Ovary (tissue), 1 donor: ENCODE results near the gene KATNB1.

Experiments used
- EP300 ChIP-seq: sonication (generic); formaldehyde crosslinking; IDR thresholded peaks from one replicate; pipeline ENCODE4 v1.6.1; 2017; ENCODE audit warnings: antibody characterized with exemption
- POLR2A ChIP-seq: fragments of 450-650 bp; IDR thresholded peaks from one replicate; pipeline ENCODE4 v1.6.1; 2017; ENCODE audit warnings: antibody characterized with exemption, mild to moderate bottlenecking, moderate library complexity

DNA sequence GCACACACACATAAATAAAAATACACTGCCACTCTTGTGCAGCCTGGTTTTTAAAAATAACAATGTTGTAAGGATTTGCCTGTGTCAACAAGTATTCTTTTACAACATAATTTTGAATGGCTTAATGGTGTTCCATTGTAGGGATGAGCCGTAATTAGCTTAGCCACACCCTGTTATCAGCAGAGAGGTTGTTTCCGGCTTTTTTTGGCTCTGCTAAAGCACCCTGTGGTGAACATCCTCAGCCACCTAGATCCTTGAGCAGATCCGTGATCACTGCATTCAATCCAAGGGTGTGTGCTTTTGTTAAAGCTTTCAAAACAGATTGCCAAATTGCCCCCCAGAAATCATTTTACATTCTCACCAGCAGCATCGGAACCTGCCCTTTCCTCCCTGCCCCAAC lies 7.0 kb downstream of the KATNB1 start:
- TF ChIP-seq EP300 = no peak
- no peak for TF ChIP-seq POLR2A
